ENCODE results near the gene CCDC106. TPM values are rescaled to one million over a fixed set of nuclear protein-coding genes. Genes with fewer than 3 reads are reported as not detected.

The CCDC106 gene
- total RNA-seq, 1 experiment from 2014 or later = 19.9 TPM

GRCh38 chr19:55655648-55656040, 7.6 kb downstream of the CCDC106 start:
- no peaks in the 10 kb centered on the region for H3K9me3 ChIP-seq (ENCODE audit: control insufficient read depth, low read depth, low read length)
- H3T11ph ChIP-seq (ENCODE audit: low read length) = no peak overlapping the region
- no peaks in the 10 kb centered on the region for H3K27me3 ChIP-seq (ENCODE audit: insufficient read depth, low read length)
- peak overlapping the region; percentile 91 for H3K14ac ChIP-seq (ENCODE audit: insufficient read depth, low read length)
- no CpG with 5 or more reads among the region's 19 CpGs for WGBS (ENCODE audit: extremely low coverage, insufficient read length, low lambda C conversion rate)
- peaks cover 22% of the 10 kb centered on the region for H3K23me2 ChIP-seq (ENCODE audit: insufficient read length, low read depth, low read length, poor library complexity, severe bottlenecking)
- peak overlapping the region; percentile 98 for H3K4me2 ChIP-seq (ENCODE audit: insufficient read depth, insufficient read length, low read length)
- no peak overlapping the region for H2BK12ac ChIP-seq (ENCODE audit: insufficient read length, low read depth, low read length)
- peak overlapping the region; percentile 95 to 98 (median 98) for H3K27ac Mint-ChIP-seq
- peak overlapping the region; percentile 77 for H3K18ac ChIP-seq (ENCODE audit: insufficient read length, low read depth, low read length)
- TF ChIP-seq CTCF (conservative IDR thresholded peaks at IDR 0.05) = no peak
- no peak overlapping the region; the same call in 1 of the 2 replicates for H3K4ac ChIP-seq (ENCODE audit: low read depth, low read length)
- H2BK15ac ChIP-seq (ENCODE audit: low read depth, low read length) = no peak overlapping the region
- H3K27me3 Mint-ChIP-seq (ENCODE audit: low read depth) = no peaks in the 10 kb centered on the region; the same call in 1 of the 2 replicates
- H2BK20ac ChIP-seq (ENCODE audit: low read depth, low read length, poor library complexity, severe bottlenecking) = no peak overlapping the region
- no peak for DNase-seq
- peaks cover 5% of the 10 kb centered on the region for H4K20me1 ChIP-seq (ENCODE audit: control insufficient read depth, insufficient read depth, insufficient read length)
- peaks cover 45% of the 10 kb centered on the region for H3K79me2 ChIP-seq (ENCODE audit: insufficient read depth, low read length)
- no peak overlapping the region for H3K23ac ChIP-seq (ENCODE audit: insufficient read length, low read depth, low read length)
- H2BK120ac ChIP-seq (ENCODE audit: low read depth, low read length, poor library complexity, severe bottlenecking) = no peak overlapping the region
- H3K4me1 ChIP-seq (ENCODE audit: insufficient read depth, low read length) = peaks cover 7% of the 10 kb centered on the region; the same call in 1 of the 2 replicates
- peak overlapping the region; percentile 93 to 94 for H3K4me3 Mint-ChIP-seq
- no peak overlapping the region for H4K8ac ChIP-seq (replicated peaks; ENCODE audit: insufficient read length, low read depth, low read length)
- peak overlapping the region; percentile 53 for H3K27ac ChIP-seq (ENCODE audit: insufficient read length, low read depth, low read length)
- H3K4me1 Mint-ChIP-seq = peaks cover 27 to 35% of the 10 kb centered on the region in 2 experiments
- peak overlapping the region; percentile 67 for H3K56ac ChIP-seq (ENCODE audit: insufficient read length, low read depth, low read length)
- H3K36me3 Mint-ChIP-seq (ENCODE audit: insufficient read depth in 1 of 3, low read depth in 3 of 3) = peaks cover 20 to 58% (median 39%) of the 10 kb centered on the region in 3 experiments
- H2AK5ac ChIP-seq (ENCODE audit: insufficient read length, low read length) = no peak overlapping the region
- no peak overlapping the region for H2AFZ ChIP-seq (ENCODE audit: low read length)
- peak overlapping the region; percentile 82 for H2BK5ac ChIP-seq (ENCODE audit: insufficient read length, low read length)
- peak overlapping the region; percentile 86 for H4K5ac ChIP-seq (ENCODE audit: insufficient read length, low read depth, low read length)
- no peak overlapping the region for H4K91ac ChIP-seq (ENCODE audit: insufficient read length, low read depth, low read length)
- peaks cover 0 to 3% of the 10 kb centered on the region in 2 experiments; a peak in 3 of 5 replicates for H3K9me3 Mint-ChIP-seq
- peak overlapping the region; percentile 98 for H3K9ac ChIP-seq (ENCODE audit: extremely low read depth, insufficient read length, low read length)
- no peaks in the 10 kb centered on the region for H3K79me1 ChIP-seq (ENCODE audit: insufficient read depth, low read depth, low read length, poor library complexity, severe bottlenecking)

Measured in H9 (cell line).